Measurements from ENCODE around the gene ARHGAP32.
"Not testable (repeated sequence)": the region's sequence is repeated elsewhere in the genome, so short reads cannot be mapped to it uniquely, and the experiment has no call there.

ARHGAP32 gene

DNA sequence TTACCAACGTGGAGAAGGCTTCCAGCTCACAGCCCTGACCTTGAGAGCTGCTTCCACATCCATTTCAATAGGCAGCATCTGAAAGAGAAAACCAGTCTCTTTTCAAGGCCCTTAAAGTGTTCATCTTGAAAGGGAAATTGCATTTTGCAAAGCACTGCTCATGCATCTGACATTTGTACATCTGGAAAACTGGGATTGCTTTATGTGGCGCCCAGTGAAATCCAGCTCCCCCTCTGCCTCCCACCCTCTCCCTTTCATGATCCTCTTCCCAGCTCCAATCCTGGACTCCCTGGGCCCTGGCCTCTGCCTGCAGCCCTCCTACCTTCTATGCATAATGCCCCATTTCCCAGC lies 266.9 kb downstream of the ARHGAP32 start:
- no peak overlapping the region for H3K4me3 ChIP-seq (ENCODE audit: low read length)
- TF ChIP-seq ZNF274 (IDR thresholded peaks at IDR 0.05; ENCODE audit: low read depth, low read length), result no peak

DNA sequence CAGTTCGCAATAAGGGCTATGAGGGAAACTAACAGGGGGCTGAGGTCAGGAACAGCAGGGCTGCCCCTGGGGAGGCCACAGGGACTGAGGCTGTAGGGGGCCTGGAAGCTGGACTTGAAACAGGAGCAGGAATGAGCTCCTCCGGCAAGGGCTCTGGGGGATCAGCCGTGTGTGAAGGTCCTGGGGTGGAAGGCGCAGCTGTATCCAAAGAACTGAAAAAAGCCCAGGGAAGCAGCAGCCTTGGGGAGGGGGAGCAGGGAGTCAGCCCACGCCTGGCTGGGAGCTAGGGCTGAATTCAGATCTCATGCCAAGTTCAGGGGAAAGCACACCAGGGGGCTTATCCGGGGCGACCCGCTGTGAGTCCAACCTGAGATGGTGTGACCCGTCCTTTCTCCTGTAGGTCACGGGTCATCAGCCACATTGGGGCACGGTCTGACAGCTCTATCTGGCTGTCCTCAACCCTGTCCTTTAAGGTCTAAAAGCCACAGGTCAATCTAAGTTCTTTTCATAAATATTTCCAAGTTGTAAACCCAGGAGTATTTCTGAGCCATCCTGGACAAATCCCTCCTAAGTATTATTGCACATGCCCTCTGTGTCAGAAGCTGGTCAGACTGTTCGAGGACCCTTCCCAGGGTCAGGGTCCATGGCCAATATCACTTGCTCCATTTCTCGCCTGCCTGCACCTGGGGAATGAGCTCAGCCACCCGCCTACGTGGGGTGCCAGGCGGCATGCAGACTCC lies 267.4 kb downstream of the ARHGAP32 start:
- no peak overlapping the region for H3K4me3 ChIP-seq (ENCODE audit: low read length)
- no peak for TF ChIP-seq ZNF274 (IDR thresholded peaks at IDR 0.05; ENCODE audit: low read depth, low read length)

DNA sequence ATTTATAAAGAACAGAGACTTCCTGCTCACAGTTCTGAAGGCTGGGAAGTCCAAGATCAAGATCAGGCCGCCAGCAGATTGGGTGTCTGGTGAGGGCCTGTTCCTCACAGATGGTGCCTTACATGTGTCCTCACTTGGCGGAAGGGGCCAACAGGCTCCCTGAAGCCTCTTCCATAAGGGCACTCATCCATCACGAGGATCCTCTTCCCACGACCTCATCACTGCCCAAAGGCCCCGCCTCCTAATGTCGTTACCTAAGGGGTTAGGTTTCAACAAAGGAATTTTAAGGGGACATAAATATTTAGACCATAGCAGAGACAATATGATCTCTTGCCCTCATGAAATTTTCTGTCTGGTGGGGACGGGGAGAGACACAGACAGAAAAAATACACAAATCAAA lies 268.0 kb downstream of the ARHGAP32 start:
- TF ChIP-seq ZNF274 (IDR thresholded peaks at IDR 0.05; ENCODE audit: low read depth, low read length), result no peak
- no peak overlapping the region for H3K4me3 ChIP-seq (ENCODE audit: low read length)

DNA sequence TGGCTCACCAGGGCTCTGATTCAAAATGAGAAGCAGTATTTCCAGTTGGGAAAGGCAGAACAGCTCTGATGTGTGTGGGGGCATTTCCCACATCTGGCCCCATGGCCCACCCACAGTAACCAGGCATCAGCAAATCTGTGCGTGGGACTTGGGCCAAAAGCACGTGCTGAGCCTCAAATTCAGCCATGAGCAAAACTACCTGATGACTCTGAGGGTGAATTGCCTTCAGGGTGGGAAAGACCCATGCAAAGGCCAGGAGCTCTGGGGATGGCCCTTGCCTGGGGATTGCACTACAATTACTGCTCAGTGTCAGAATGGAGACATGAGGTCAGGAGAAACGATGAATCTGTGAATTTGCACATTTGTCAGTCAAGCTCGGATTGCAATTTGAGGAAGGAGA lies 270.3 kb downstream of the ARHGAP32 start:
- TF ChIP-seq ZNF274 (IDR thresholded peaks at IDR 0.05; ENCODE audit: low read depth, low read length), result no peak
- H3K4me3 ChIP-seq (ENCODE audit: low read length), result no peak overlapping the region

DNA sequence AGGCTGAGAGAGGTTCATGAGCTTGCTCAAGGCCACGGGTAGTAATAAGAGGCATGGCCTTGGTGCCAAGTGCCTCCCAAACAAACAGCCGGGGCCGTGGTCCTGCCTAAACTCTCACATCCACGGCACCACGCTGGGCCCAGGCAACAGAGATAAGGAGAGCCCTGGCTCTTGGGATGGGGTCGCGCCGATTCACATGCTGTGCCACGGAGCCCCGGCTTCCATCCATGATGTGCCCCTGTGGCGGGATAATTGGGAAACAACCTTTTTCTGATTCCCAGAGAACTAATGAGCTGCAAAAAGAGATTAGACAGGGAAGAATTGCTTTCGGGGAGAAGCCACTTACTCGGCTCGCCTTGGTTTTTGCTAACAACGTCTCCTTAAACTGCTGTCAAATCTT lies 271.5 kb downstream of the ARHGAP32 start:
- no peak for TF ChIP-seq ZNF274 (IDR thresholded peaks at IDR 0.05; ENCODE audit: low read depth, low read length)
- H3K4me3 ChIP-seq (ENCODE audit: low read length), result no peak overlapping the region

DNA sequence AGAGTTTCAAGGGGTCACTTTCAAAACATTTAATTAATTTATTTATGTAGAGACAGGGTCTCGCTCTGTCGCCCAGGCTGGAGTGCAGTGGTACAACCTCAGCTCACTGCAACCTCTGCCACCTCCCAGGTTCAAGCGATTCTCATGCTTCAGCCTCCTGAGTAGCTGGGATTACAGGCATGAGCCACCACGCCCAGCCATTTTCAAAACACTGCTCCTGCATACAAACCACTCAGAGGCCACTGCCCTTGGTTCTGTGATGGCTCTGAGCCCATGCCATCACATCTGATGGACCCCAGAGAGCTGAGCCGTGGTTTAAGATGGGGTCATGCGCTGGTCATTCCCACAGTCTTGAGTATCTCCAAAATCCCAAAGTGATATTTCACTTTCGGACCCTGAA lies 272.5 kb downstream of the ARHGAP32 start:
- not testable (repeated sequence) for H3K4me3 ChIP-seq (ENCODE audit: low read length)

DNA sequence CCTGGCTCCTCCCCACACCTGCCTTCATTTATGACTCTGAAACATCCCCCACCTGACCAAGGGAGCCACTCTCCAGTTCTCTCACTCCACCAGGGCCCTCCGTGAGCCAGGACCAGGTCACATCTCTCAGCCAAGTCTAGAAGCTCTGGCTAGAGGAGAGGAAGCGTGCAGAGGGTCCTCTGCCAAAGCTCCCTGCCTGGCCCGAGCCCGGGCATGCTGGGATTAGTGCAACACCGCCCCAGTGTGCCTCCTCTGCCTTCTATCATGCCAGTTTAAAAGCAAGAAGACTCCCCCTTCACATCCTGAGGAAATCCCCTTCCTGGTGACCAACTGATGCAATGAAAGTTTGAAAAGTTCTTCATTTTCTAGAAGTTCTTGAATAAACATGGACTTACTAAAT lies 272.9 kb downstream of the ARHGAP32 start:
- H3K4me3 ChIP-seq (ENCODE audit: low read length), result no peak overlapping the region
- TF ChIP-seq ZNF274 (IDR thresholded peaks at IDR 0.05; ENCODE audit: low read depth, low read length), result no peak

DNA sequence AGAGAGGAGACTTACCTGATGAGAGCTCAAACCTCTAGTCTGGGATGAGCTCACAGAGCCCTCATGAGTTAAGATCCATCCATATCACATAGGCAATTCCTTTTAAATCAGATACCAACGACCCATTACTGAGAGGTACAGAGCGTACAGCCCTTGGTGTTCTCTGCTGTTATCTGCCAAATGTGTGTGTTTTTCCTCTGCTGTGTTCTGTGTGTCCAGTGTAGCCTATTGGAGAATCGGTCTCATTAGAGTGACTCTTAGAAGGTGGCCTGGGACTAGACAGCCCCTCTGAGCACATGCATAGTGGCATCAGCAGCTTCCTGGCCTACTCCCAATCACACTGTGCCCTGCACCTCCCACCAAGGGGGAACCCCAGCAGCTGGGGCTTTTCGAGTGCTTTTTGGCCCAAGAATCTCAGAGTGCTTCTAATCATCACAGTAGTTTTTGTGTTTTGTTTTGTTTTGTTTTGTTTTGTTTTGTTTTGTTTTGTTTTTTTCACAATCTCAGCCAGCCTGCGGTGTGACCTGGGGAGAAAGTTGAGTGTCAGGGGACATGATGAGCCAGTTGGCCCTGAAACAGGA lies 274.9 kb downstream of the ARHGAP32 start:
- TF ChIP-seq ZNF274 (IDR thresholded peaks at IDR 0.05; ENCODE audit: low read depth, low read length), result no peak
- H3K4me3 ChIP-seq (ENCODE audit: low read length), result no peak overlapping the region

DNA sequence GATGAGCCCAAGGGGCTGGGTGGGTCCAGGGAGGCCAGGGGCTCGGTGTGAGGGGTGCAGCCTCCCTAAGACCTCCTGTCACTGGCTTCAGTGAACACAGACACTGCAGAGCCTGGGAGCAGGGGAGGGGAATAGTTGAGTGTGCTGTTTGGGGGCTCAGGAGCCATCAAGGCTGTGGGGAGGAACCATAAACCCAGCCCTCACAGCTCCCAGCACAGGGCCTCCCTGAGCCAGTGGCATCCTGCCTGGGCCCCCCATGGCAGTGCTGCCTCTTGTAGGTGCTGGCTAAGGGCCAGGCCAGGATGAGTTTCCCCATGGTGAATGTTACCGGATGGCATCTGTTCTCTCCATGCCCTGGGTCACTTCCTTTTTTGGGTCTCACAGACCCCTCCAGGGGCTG lies 275.4 kb downstream of the ARHGAP32 start:
- no peak for TF ChIP-seq ZNF274 (IDR thresholded peaks at IDR 0.05; ENCODE audit: low read depth, low read length)
- no peak overlapping the region for H3K4me3 ChIP-seq (ENCODE audit: low read length)

DNA sequence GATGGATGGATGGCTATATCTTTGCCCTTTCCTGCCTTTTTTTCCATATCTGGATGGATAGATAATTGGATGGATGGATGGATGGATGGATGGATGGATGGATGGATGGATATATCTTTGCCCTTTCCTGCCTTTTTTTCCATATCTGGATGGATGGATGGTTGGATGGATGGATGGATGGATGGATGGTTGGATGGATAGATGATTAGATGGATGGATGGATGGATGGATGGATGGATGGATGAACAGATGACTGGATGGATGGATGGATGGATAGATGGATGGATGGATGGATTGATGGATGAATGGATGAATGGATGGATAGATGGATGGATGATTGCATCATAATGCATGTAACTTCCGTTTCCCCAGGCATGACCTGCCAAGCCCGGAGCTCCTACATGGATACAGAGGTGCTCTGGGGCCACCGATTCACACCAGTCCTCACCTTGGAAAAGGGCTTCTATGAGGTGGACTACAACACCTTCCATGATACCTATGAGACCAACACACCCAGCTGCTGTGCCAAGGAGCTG lies 276.0 kb downstream of the ARHGAP32 start:
- no peak for TF ChIP-seq ZNF274 (IDR thresholded peaks at IDR 0.05; ENCODE audit: low read depth, low read length)
- H3K4me3 ChIP-seq (ENCODE audit: low read length), result no peak overlapping the region

DNA sequence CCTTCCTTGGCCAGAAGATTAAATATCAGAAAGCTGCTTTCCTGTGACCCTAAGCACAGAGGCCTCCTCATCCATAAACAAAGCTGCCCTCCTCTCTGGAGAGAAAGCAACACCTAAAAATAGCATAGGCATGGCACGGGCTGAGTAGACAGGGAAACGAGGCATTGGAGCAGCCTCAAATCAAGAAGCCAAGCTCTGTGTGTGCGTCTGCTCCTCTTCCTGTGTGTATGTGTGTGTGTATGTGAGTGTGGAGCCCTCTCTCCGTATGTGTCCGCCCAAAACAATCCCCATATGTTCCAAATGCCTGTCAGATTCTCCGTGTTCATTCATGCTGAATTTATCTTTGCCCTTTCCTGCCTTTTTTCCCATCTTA lies 277.0 kb downstream of the ARHGAP32 start:
- TF ChIP-seq ZNF274 (IDR thresholded peaks at IDR 0.05; ENCODE audit: low read depth, low read length), result no peak
- H3K4me3 ChIP-seq (ENCODE audit: low read length), result no peak overlapping the region
